GM23338 (cell line): Measurements from ENCODE around the gene SETMAR.
"Not testable (repeated sequence)": the region's sequence is repeated elsewhere in the genome, so short reads cannot be mapped to it uniquely, and the experiment has no call there.

ENCODE experiments used
- CTCF ChIP-seq, 2 experiments: fragments of 200-600 bp in 1 of 2; sonication (generic) in 1 of 2; conservative IDR thresholded peaks; 2 replicates each; pipeline versions ENCODE4 v1.5.1 to v1.6.1; 2016 to 2017; ENCODE audit warnings: antibody characterized with exemption in 2 of 2, low read depth in 2 of 2, mild to moderate bottlenecking in 2 of 2, moderate library complexity in 1 of 2
- EZH2 ChIP-seq: fragments of 200-600 bp; sonication (generic); IDR thresholded peaks from one replicate; pipeline ENCODE4 v1.8.0; 2017; ENCODE audit warnings: antibody characterized with exemption, mild to moderate bottlenecking, low read depth; ENCODE audit not compliant: unreplicated experiment
- EZH2phosphoT487 ChIP-seq: fragments of 200-600 bp; sonication (generic); IDR thresholded peaks from one replicate; pipeline ENCODE4 v1.8.1; 2018; ENCODE audit warnings: antibody characterized with exemption; ENCODE audit not compliant: unreplicated experiment
- JUNB ChIP-seq: IDR thresholded peaks from one replicate; pipeline ENCODE4 v1.6.1; 2016; ENCODE audit warnings: antibody characterized with exemption; ENCODE audit not compliant: unreplicated experiment
- NANOG ChIP-seq: IDR thresholded peaks from 2 replicates; pipeline ENCODE4 v1.6.1; 2016; ENCODE audit warnings: antibody characterized with exemption, borderline replicate concordance
- POLR2AphosphoS5 ChIP-seq: IDR thresholded peaks from 2 replicates; pipeline ENCODE4 v1.6.1; 2016; ENCODE audit warnings: antibody characterized with exemption, low read depth
- STAT1 ChIP-seq: IDR thresholded peaks from one replicate; pipeline ENCODE4 v1.6.1; 2016; ENCODE audit warnings: antibody characterized with exemption; ENCODE audit not compliant: unreplicated experiment
- ZNF114 ChIP-seq: fragments of 250-450 bp; sonication (Bioruptor Pico); IDR thresholded peaks from 2 replicates; pipeline ENCODE4 v1.5.0; 2020; ENCODE audit warnings: mild to moderate bottlenecking, moderate library complexity
- TF ChIP-seq, protein P1 (sequence below): IDR thresholded peaks from 2 replicates; pipeline ENCODE4 v1.6.1; 2016; ENCODE audit warnings: antibody characterized with exemption
- TF ChIP-seq, protein P2 (sequence below): IDR thresholded peaks from one replicate; pipeline ENCODE4 v1.6.1; 2018; ENCODE audit warnings: antibody characterized with exemption; ENCODE audit not compliant: unreplicated experiment

- not testable (repeated sequence) for TF ChIP-seq EZH2phosphoT487; CTCF (conservative IDR thresholded peaks at IDR 0.05; ENCODE audit: low read depth in 2 of 2); EZH2; POLR2AphosphoS5; STAT1; NANOG; ZNF114 (CRISPR knock-in tag); JUNB
- TF ChIP-seq, protein P1, sequence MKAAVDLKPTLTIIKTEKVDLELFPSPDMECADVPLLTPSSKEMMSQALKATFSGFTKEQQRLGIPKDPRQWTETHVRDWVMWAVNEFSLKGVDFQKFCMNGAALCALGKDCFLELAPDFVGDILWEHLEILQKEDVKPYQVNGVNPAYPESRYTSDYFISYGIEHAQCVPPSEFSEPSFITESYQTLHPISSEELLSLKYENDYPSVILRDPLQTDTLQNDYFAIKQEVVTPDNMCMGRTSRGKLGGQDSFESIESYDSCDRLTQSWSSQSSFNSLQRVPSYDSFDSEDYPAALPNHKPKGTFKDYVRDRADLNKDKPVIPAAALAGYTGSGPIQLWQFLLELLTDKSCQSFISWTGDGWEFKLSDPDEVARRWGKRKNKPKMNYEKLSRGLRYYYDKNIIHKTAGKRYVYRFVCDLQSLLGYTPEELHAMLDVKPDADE: not testable (repeated sequence)
- TF ChIP-seq, protein P2, sequence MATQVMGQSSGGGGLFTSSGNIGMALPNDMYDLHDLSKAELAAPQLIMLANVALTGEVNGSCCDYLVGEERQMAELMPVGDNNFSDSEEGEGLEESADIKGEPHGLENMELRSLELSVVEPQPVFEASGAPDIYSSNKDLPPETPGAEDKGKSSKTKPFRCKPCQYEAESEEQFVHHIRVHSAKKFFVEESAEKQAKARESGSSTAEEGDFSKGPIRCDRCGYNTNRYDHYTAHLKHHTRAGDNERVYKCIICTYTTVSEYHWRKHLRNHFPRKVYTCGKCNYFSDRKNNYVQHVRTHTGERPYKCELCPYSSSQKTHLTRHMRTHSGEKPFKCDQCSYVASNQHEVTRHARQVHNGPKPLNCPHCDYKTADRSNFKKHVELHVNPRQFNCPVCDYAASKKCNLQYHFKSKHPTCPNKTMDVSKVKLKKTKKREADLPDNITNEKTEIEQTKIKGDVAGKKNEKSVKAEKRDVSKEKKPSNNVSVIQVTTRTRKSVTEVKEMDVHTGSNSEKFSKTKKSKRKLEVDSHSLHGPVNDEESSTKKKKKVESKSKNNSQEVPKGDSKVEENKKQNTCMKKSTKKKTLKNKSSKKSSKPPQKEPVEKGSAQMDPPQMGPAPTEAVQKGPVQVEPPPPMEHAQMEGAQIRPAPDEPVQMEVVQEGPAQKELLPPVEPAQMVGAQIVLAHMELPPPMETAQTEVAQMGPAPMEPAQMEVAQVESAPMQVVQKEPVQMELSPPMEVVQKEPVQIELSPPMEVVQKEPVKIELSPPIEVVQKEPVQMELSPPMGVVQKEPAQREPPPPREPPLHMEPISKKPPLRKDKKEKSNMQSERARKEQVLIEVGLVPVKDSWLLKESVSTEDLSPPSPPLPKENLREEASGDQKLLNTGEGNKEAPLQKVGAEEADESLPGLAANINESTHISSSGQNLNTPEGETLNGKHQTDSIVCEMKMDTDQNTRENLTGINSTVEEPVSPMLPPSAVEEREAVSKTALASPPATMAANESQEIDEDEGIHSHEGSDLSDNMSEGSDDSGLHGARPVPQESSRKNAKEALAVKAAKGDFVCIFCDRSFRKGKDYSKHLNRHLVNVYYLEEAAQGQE: not testable (repeated sequence)
Observed at GRCh38 chr3:4296454-4296853, 6.7 kb upstream of the SETMAR start.
